ENCODE data around the gene PPIL1. TPM values are rescaled to one million over a fixed set of nuclear protein-coding genes. Genes with fewer than 3 reads are reported as not detected.
A peak's percentile ranks its signal among the peaks of the same experiment; 100 is the strongest.
"Not testable (repeated sequence)": the region's sequence is repeated elsewhere in the genome, so short reads cannot be mapped to it uniquely, and the experiment has no call there.

The PPIL1 gene
- total RNA-seq, 1 experiment from 2014 or later = 124 TPM

- DNase-seq (ENCODE audit: low spot score); in situ Hi-C loops (cut with HindIII; ENCODE audit: low sequenced_read_pairs): not testable (repeated sequence)
Measured at GRCh38 chr6:36891153-36891552, 16.6 kb upstream of the PPIL1 start.

- in situ Hi-C loops (cut with HindIII; ENCODE audit: low sequenced_read_pairs) = no loop called here
- DNase-seq (ENCODE audit: low spot score) = no peak
Measured at GRCh38 chr6:36890112-36890663, 15.6 kb upstream of the PPIL1 start.

DNA sequence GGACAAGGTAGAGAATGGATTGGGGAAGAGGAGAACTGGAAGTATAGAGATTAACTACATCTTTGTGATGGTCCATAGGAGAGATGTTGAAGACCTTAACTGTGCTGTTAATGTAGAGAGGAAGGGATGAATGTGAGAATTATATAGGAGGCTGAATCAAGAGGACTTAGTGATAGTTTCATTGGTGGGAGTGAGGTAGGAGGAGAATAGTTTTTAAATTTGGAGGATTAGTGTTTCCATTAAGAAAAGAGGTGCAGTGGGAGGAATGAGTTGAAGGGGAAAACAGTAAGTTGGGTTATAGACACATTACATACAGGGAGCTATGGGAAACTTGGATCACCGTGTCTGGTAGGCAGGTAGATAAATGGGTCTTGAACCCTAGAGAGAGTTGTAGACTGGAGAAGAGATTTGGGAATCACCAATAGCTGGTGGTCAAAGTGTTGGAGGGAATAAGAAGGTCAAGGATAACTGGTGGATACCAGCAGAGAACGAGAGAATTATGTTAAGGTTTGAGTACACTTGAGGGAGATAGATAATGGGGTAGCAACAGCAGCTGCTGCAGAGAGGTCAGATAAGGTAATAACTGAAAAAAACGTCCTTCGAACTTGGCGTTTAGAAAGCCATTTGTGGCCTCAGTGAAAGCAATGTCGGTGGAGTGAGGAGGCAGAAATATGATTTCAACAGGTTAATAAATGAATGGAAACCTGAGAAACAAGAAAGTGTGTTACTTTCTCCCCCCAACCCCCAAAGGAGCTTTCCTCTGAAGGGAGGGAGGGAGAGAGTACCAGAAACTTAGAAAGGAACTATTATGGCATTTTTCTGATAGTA is 14.3 kb upstream of the PPIL1 start:
- no peak for DNase-seq (ENCODE audit: low spot score)
- in situ Hi-C loops (cut with HindIII; ENCODE audit: low sequenced_read_pairs) = no loop called here

GRCh38 chr6:36888115-36888643 is 13.6 kb upstream of the PPIL1 start:
- DNase-seq (ENCODE audit: low spot score) = no peak
- in situ Hi-C loops (cut with HindIII; ENCODE audit: low sequenced_read_pairs) = no loop called here

DNA sequence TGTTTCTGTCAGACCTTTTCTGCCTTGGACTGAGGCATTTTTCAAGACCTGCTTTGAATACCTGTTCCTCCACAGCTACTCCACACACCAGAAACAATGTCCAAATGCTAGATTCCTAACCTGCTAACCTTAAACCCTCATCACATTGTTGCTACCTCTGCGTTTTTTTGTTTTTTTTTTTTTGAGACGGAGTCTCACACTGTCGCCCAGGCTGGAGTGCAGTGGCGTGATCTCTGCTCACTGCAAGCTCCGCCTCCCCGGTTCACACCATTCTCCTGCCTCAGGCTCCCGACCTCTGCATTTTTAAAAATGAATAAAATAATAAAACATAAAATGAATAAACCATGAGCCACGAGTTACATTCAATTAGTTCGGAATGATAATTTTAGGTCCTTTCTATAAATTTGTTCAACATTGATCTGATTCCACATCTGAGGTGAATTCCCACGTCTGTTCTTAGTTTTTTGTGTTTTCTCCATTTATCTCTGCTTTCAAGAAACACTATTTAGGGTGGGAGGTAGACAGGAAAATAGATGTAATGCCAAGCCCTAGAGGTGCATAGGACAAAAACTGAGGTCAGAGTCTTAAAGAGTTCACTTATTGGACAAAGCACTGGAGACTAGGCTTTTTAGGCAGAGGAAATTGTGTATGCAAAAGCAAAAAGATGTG is 12.5 kb upstream of the PPIL1 start:
- in situ Hi-C loops (cut with HindIII; ENCODE audit: low sequenced_read_pairs) = no loop called here
- DNase-seq (ENCODE audit: low spot score) = no peak

DNA sequence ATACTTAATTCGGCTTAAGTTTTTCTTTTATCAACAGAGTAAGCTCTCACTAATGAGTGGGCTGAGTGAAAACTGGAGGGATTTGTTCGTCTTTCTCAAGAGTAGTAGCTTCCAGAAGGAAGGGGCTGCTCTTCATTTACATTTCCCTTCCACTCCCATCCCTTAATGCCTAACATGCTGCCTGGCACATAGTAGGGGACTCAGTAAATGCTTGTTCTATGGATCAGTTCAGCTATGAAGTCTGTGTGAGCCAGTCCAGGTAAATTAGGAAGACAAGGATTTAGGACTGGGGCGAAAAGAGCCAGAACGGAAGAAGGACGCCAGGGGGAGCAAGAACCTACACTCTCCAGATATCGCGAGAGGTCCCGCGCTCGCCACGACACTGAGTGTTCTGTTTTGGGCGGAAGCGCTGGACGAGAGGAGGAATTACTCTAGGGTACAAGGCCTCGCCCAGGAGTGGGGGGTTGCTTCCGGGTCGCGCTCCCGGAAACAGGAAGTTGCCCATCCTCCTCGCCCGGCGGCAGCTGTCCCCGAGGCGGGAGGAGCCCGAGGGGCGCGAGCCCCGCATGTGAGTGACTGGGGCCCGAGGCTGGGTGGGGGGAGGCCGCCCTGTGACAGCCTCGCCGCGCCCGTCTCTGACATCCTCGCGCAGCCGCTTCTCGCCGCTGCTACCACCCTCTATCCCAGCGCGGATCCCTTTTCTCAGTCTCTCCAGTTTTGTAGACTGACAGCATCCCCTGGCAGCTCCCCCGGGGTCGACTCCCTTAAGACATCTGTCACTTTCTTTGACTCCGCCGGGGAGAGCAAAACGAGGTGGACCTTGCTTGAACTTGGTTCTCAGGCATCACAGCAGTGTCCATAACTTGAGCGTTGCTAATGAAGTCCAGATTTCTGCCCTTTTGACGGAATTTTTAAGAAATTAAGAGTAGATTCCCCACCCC is 11.1 kb upstream of the PPIL1 start, which contains the start of gene C6orf89:
Gene C6orf89, plus strand, starts transcription at position 492 of the 941 bp plus-strand sequence. CDS start 13,493 bp downstream, outside the sequence.
- in situ Hi-C loops (cut with HindIII; ENCODE audit: low sequenced_read_pairs) = no loop called here

DNA sequence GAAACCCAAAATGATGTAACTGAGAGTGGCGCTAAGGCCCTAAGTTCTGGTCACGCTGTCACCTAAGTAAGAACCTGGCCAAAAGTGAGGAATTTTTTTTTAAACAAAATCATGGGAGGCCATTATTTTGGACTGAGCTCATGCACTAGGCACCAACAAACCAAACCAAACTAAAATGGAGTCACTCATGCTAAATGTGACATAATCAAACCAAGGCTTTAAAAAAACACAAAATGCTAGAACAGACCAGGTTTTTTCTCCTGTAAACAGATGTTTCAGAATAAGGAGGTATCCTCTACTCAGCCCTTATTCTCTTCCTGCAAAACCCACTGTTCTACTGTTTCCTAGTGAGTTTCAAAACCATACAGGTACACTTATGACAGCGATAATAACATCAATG is 10.0 kb upstream of the PPIL1 start:
- DNase-seq (ENCODE audit: low spot score) = no peak
- in situ Hi-C loops (cut with HindIII; ENCODE audit: low sequenced_read_pairs) = no loop called here

More for the DNA sequence above, 11.1 kb upstream of the PPIL1 start, which contains the start of gene C6orf89:
- DNase-seq (ENCODE audit: low spot score) = peak; percentile 99

DNA sequence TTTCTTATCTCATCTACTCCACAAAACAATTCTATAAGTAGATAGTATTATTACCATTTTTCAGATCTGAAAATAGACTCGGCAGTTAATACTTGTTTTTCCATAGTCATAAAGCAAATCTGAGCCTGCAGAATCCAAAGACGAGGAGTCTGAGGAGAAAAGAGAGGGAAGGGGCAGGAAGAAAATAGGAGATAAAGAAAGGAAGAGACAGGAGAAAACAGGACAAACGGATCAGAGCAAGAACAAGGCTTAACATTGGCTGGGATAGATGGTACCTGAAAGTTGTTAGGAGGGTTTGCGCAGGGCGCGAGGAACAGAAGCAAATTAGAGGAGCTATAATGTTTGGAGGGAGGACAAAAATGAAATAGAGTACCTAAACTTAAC is 639 bp upstream of the PPIL1 start:
- no peak for DNase-seq (ENCODE audit: low spot score)
- in situ Hi-C loops (cut with HindIII; ENCODE audit: low sequenced_read_pairs) = no loop called here

DNA sequence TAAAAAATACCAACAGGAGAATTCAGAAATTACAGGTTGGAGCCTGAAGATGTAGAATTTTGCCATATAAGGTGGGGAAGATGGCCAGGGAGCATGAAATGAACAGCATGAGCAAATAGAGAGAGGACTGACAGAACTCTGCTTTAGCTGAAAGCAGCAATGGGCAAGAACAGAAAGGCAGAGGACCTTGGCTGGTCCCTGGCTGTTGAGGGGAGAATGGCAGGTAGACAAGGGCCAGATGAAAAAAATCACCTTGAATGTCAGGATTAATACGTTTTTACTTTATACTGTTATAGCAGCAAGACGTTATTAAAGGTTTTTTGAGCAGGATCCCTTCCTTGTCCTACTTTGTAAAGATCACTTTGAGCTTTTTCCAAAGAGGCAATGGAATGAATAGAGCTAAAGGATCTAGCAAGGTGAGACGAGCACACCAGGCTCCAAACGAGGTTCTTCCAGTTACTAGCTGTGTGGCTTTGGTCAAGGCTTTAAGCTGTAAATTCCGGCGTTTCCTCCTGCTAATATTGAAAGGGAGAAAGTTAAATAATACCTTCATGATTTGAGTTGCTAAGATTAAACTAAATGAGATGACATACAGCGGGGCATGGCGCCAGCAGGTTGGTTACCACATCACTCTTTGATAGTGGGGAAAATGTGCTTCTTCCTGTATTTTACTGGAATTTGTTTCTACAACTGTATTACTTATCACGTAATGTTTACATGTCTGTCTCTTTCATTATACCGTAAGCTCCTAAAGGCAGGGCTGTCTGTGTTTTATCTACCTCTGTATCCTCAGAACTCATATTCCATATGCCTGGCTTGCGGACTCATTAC is 776 bp downstream of the PPIL1 start:
- in situ Hi-C loops (cut with HindIII; ENCODE audit: low sequenced_read_pairs) = no loop called here
- DNase-seq (ENCODE audit: low spot score) = peak; percentile 44

DNA sequence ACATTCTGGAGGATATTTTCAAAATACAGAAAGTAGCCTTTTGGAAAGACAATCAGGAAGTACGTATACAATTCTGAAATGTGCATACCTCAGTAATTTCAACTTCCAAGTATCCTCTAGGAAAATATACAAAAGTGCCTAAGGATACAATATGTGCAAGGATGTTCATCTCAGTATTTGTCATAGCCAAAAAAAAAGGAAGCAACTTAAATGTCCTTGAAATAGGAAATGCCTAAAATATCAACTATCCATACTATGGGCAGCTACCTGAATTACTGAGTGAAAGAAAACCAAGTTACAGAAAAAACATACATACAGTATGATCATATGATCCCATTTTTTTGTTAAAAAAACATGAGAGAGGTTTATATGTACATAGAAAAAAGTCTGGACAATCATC is 1.5 kb downstream of the PPIL1 start:
- in situ Hi-C loops (cut with HindIII; ENCODE audit: low sequenced_read_pairs) = no loop called here

DNA sequence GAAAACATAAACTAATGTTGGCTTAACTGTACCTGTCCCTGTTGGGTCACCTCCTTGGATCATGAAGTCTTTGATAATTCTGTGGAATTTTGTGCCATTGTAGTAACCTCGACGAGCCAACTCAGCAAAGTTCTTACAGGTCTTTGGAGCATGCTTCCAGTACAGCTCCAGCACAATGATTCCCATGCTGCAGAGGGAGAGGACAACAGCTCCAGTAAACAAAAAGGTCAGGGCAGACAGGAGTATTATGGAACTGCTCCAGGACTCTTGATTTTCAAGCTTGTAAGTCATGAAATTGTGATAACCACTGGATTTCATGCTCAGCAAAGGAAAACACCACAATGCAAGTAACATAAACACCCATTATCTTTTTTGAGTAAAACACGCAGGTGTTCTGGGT is 2.9 kb downstream of the PPIL1 start:
- no peak for DNase-seq (ENCODE audit: low spot score)
- in situ Hi-C loops (cut with HindIII; ENCODE audit: low sequenced_read_pairs) = no loop called here

More for the DNA sequence above, 1.5 kb downstream of the PPIL1 start:
- DNase-seq (ENCODE audit: low spot score) = no peak

- in situ Hi-C loops (cut with HindIII; ENCODE audit: low sequenced_read_pairs) = no loop called here
- DNase-seq (ENCODE audit: low spot score) = no peak
Measured at GRCh38 chr6:36867471-36868224, 7.0 kb downstream of the PPIL1 start.

- DNase-seq (ENCODE audit: low spot score) = no peak
- in situ Hi-C loops (cut with HindIII; ENCODE audit: low sequenced_read_pairs) = no loop called here
Measured at GRCh38 chr6:36865835-36866234, 8.8 kb downstream of the PPIL1 start.

DNA sequence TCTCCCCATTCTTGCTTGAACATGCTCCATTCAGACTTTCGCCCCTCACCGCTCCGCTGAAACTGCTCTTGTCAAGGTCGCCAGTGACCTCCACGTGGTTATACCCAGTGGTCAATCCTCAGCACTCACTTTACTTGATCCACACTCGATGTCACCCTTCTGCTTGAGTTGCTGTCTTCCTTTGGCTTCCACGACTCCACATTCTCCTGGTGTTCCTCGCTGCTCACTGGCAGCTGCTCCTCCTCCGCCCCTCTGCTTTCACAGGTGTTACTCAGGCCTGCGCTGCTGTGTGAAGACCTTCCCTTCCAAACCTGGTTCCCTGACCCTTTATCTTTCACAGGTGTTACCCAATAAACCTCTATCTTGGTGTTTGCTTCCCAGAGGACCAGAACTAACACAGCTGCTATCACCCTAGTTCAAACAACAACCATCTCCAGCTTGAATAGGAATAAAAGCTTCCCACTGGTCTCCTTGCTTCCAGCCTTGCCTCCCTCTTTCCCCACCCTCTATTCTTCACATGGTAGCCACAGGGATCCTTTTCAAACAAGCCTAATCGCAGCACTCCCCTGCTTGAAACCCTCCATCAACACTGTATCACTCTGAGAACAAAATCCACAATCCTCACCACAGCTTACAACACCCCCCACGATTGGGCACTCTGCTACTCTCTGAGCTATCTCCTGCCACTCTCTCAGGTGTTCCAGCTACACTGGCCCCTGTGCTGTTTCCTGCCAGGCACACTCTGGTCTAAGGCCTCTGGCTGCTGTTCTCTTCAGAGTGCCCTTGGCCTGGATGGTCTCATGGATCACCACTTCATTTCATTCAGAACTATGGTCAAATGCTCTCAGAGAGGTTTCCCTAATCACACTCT is 10.7 kb downstream of the PPIL1 start:
- in situ Hi-C loops (cut with HindIII; ENCODE audit: low sequenced_read_pairs) = loop anchor here (5.0 kb wide), 1 partner anchor 52 kb away; no protein-coding TSS in a partner anchor
- no peak for DNase-seq (ENCODE audit: low spot score)

DNA sequence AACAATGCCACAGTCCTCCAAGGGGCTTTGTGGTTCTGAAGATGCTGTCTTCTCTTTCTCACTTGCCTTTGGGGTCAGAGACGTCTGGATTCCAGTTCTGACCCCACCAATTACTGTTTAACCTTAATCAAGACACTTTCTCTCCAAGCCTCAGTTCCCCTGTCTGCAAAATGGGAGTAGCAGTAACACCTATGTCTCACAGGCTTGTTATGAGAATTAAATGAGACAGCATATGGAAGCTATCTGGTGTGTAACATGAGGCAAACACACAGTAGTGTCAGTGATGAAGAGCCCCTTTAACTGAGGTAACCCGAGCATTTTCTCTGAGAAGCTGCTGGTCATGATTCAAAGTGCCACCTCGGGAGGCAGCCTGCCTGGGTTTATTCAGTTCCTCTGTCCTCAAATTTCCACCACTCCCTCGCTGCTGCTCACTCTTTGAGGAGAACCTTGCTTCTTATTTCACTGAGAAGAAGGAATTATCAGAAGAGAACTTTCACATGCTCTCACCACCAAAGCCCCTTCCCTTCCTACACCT is 11.7 kb downstream of the PPIL1 start:
- DNase-seq (ENCODE audit: low spot score) = no peak
- in situ Hi-C loops (cut with HindIII; ENCODE audit: low sequenced_read_pairs) = loop anchor here (5.0 kb wide), 1 partner anchor 51 kb away; no protein-coding TSS in a partner anchor
